GM19099 (cell line): ENCODE data around the gene RUNX1.

Experiments
- POLR2A ChIP-seq: IDR thresholded peaks from 3 replicates; pipeline ENCODE4 v1.6.1; 2011; ENCODE audit warnings: low read depth; ENCODE audit not compliant: insufficient read length; ENCODE audit errors: extremely low read depth

Gene RUNX1

DNA sequence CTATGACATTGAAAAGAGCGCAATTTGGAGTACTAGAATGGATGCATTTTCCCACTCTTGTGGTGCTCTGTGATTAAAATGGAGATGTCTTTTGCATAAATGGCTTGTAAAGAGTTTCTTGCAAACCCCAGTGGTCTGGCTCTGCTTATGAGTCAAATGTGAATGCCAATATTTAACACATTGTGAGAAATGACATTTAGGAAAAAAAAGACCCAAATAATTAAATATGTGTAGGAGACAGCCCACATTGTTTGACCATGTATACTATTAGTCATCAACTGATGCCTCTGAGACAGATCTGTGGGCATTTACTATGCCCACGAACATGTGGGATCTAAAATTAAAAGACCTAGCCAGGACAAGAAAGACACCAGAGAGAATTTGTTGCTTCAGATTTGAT, 22.2 kb upstream of the RUNX1 start:
- no peak for TF ChIP-seq POLR2A

DNA sequence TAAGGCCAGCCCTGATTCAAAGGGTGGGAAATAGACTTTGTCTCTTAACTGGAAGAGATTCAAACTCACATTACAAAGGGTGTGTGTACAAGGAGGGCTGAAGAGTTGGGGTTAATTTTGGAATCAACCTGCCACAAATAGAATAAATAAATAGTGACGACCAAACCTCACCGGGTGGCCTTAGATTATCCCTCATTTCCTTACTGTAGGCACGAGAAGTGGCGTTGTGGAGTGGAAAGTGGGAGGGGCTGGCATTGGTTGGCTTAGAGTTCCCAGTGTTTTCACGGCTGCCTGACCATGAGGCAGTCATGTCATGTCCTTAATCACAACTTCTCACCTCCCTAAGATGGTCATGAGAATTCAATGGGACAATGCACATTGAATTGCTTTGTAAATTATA, 21.3 kb upstream of the RUNX1 start:
- TF ChIP-seq POLR2A: no peak

GRCh38 chr21:35066824-35067223, 17.7 kb upstream of the RUNX1 start:
- no peak for TF ChIP-seq POLR2A

- TF ChIP-seq POLR2A: no peak
Measured at GRCh38 chr21:35063428-35064172, 14.5 kb upstream of the RUNX1 start.

DNA sequence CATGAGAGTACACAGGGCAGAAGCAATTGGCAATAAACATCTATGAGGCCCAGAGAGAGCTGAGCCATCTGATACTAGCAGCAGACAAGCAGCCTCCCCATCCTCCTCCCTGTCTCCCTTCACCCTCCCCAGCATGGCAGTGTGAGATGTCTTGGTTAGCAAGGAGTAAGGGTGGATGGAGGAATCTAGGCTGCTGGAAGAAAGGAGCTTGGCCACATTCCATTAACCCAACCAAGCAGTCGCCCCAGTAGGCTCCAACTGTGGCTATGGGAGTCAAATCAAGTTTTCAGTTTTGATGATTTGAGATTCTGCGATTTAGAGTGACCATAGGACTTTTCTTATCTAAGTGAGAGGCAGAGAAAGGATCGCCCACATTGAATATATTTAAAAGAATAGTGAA, 12.9 kb upstream of the RUNX1 start:
- no peak for TF ChIP-seq POLR2A

DNA sequence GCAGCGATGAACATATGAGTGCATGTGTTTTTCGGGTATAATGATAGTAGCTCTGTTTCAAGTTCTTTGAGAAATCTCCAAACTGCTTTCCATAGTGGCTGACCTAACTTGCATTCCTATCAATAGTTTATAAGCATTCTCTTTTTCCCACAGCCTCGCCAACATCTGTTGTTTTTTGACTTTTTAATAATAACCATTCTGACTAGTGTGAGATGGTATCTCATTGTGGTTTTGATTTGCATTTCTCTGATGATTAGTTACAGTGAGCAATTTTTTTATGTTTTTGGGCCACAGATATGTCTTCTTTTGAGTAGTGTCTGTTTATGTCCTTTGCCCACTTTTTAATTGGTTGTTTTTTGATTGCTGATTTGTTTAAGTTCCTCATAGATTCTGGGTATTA, 10.6 kb upstream of the RUNX1 start:
- TF ChIP-seq POLR2A: no peak

GRCh38 chr21:35058058-35058457, 9.0 kb upstream of the RUNX1 start:
- TF ChIP-seq POLR2A: no peak

DNA sequence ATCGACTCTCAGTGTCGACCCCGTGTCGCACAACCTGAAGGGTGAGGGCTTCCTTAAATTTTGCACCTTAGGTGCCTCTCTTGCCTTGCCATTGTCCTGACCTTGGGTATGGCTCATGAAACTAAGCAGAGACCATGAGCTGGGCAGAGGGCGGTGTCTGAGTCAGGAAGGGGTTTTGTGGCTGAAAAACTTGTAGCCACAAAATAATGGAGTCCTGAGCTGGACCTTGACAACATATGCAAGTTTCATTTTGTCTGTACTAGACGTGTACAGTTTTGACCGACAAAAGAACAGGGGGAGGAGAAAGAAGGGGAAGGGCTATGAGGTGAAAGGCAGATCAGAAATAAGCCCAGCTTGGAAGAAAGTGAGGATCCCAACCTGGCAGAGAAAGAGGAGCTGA, 8.3 kb upstream of the RUNX1 start:
- TF ChIP-seq POLR2A: no peak

- TF ChIP-seq POLR2A: no peak
Measured at GRCh38 chr21:35053356-35054096, 4.4 kb upstream of the RUNX1 start.

- TF ChIP-seq POLR2A: no peak
Measured at GRCh38 chr21:35052801-35053200, 3.7 kb upstream of the RUNX1 start.

- TF ChIP-seq POLR2A: no peak
Measured at GRCh38 chr21:35051287-35051818, 2.3 kb upstream of the RUNX1 start.

DNA sequence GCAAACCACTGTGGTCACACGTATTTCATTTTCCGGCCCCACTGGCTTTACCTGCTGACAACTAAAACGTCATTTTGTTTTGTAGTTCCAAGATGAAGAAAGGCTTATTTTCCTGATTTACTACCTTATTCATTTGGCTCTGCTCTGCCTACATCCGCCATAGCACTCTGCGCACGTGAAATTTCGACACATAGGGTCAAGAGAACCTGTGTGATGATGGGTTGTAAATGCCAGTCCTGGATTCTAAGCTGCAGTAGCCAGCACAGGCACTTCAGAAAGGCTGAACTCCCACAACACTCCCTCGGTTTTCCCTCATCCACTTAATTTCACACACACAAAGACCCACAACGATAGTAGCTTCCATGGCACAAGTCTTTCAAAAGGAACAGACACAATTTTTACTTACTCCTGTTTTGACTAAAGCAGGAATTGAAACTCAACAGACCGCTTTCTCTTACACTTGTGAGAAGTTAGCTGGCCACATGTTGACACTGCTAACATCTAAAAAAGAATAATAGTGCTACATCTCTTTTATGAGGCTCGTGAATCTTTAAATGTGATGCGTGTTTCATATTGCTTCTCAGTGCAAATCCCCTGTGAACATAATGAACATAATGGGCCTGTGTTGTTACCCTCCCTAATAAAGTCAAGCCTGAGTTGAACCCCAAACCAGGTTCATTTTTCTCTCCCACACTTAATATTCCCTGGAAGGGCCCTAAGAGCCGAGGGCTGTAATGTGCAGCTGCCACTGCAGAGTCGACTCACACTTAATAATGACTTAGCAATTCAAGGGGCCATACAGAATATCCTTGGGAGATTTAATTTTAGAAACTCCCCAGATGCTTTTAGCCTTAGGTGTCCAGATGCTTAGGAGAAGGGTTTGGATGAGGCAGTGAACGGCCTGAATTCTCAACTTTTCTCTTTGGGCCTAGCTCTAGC, 1.5 kb upstream of the RUNX1 start:
- no peak for TF ChIP-seq POLR2A

DNA sequence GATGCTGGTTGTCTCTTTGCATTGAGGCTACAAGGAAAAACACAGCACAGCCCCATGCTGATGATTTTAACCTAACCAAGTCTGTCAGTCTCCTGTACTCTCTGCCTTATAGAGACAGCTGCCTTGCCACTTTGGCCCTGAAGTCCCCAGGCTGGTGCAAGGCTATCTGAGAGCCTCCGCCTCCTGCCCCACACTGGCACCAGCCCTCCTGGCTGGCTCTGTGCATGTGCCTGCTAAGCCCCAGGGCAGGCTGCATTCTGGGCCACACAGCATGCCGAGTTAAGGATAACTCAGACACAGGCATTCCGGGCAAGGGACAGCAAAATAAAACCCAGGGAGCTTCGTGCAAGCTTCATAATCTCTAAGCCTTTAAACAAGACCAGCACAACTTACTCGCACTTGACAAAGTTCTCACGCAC, 910 bp downstream of the RUNX1 start:
- TF ChIP-seq POLR2A: no peak

DNA sequence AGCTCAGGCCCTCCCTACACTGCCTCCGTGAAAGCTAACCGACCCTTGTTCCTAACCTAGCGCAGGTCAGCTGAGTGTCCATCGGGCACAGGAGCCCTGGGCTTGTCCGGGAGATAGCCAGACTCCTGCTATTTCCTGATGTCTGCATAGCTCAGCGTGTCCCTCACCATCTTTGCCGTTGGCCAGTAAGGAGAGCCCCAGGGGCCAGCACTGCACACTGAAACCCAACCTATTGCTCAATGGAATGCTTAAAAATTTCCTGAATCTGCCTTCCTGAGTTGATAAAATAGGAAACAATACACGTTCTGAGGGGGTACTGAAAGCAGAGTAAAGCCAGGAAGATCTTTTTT, 2.2 kb downstream of the RUNX1 start:
- no peak for TF ChIP-seq POLR2A

- no peak for TF ChIP-seq POLR2A
Measured at GRCh38 chr21:35046263-35046624, 2.9 kb downstream of the RUNX1 start.
